ENCODE data around the gene ALPK1.

GRCh38 chr4:112352736-112353135 is 55.6 kb downstream of the ALPK1 start:
- TF ChIP-seq POLR2A (IDR thresholded peaks at IDR 0.05; ENCODE audit: low read length), result no peak
- TF ChIP-seq GATA1 (IDR thresholded peaks at IDR 0.05; ENCODE audit: low read depth, low read length), result no peak
